Chondrocyte (in vitro differentiated cells): ENCODE results near the gene AP5B1. TPM values are rescaled to one million over a fixed set of nuclear protein-coding genes. Genes with fewer than 3 reads are reported as not detected.

Experiments
- DNase-seq: peaks from one replicate; pipeline ENCODE4 v3.0.0; 2021; ENCODE audit warnings: mixed read lengths, low spot score
- H3K27ac Mint-ChIP-seq: one replicate; pipeline ENCODE4 v1.8.0; 2021; ENCODE audit warnings: mild to moderate bottlenecking, moderate library complexity, mixed read lengths; ENCODE audit not compliant: unreplicated experiment
- H3K27me3 Mint-ChIP-seq: 2 replicates; pipeline ENCODE4 v1.8.0; 2021; ENCODE audit warnings: low read depth, mixed read lengths
- H3K36me3 Mint-ChIP-seq: 2 replicates; pipeline ENCODE4 v1.8.0; 2021; ENCODE audit warnings: low read depth, mixed read lengths
- H3K4me1 Mint-ChIP-seq: 2 replicates; pipeline ENCODE4 v1.8.0; 2021; ENCODE audit warnings: low read depth, mild to moderate bottlenecking, mixed read lengths
- H3K4me3 Mint-ChIP-seq: one replicate; pipeline ENCODE4 v1.8.0; 2021; ENCODE audit warnings: mild to moderate bottlenecking, moderate library complexity, mixed read lengths; ENCODE audit not compliant: unreplicated experiment
- H3K9me3 Mint-ChIP-seq: 2 replicates; pipeline ENCODE4 v1.8.0; 2021; ENCODE audit warnings: low read depth, mixed read lengths
- CTCF ChIP-seq: fragments of 200-600 bp; sonication (generic); IDR thresholded peaks from 2 replicates; pipeline ENCODE4 v1.5.0; 2021; ENCODE audit warnings: antibody characterized with exemption, mild to moderate bottlenecking, moderate library complexity
- total RNA-seq: library from RNA; stranded (reverse); gene quantifications from 3 replicates; pipeline ENCODE4 v1.2.1, GENCODE V29; 2021

AP5B1 gene
- total RNA-seq, 1 donor from 2014 or later = 14.1 TPM

- no peak overlapping the region for H3K27ac Mint-ChIP-seq
Measured at GRCh38 chr11:65814131-65814985, 33.6 kb upstream of the AP5B1 start.

GRCh38 chr11:65811764-65812475 is 31.1 kb upstream of the AP5B1 start:
- no peak for TF ChIP-seq CTCF
- peaks cover 6% of the 10 kb centered on the region for H3K4me1 Mint-ChIP-seq
- DNase-seq = no peak
- peaks cover 4% of the 10 kb centered on the region for H3K36me3 Mint-ChIP-seq
- H3K4me3 Mint-ChIP-seq = no peak overlapping the region
- no peaks in the 10 kb centered on the region for H3K9me3 Mint-ChIP-seq
- no peak overlapping the region for H3K27ac Mint-ChIP-seq
- peaks cover 4% of the 10 kb centered on the region for H3K27me3 Mint-ChIP-seq

More at GRCh38 chr11:65814131-65814985, 33.6 kb upstream of the AP5B1 start:
- DNase-seq = no peak
- no peak for TF ChIP-seq CTCF
- Mint-ChIP-seq H3K36me3 (peaks cover 4% of the 10 kb centered on the region), H3K27me3 (peaks cover 4% of the 10 kb centered on the region), H3K9me3 (no peaks in the 10 kb centered on the region), H3K4me3 (no peak overlapping the region), H3K4me1 (peaks cover 14% of the 10 kb centered on the region)

GRCh38 chr11:65810046-65810868 is 29.5 kb upstream of the AP5B1 start:
- no peaks in the 10 kb centered on the region for H3K4me1 Mint-ChIP-seq
- peaks cover 4% of the 10 kb centered on the region for H3K27me3 Mint-ChIP-seq
- no peak overlapping the region for H3K4me3 Mint-ChIP-seq
- H3K27ac Mint-ChIP-seq = no peak overlapping the region
- TF ChIP-seq CTCF = no peak
- peaks cover 2% of the 10 kb centered on the region for H3K36me3 Mint-ChIP-seq
- DNase-seq = no peak
- no peaks in the 10 kb centered on the region for H3K9me3 Mint-ChIP-seq

- H3K4me3 Mint-ChIP-seq = no peak overlapping the region
- H3K27ac Mint-ChIP-seq = no peak overlapping the region
- peaks cover 6% of the 10 kb centered on the region for H3K27me3 Mint-ChIP-seq
- no peaks in the 10 kb centered on the region for H3K9me3 Mint-ChIP-seq
- H3K36me3 Mint-ChIP-seq = peaks cover 2% of the 10 kb centered on the region
- no peak for DNase-seq
- TF ChIP-seq CTCF = no peak
- no peaks in the 10 kb centered on the region for H3K4me1 Mint-ChIP-seq
Measured at GRCh38 chr11:65809496-65809895, 28.7 kb upstream of the AP5B1 start.
